ENCODE data around the gene KIF1B. TPM values are rescaled to one million over a fixed set of nuclear protein-coding genes. Genes with fewer than 3 reads are reported as not detected.

KIF1B gene, protein sequence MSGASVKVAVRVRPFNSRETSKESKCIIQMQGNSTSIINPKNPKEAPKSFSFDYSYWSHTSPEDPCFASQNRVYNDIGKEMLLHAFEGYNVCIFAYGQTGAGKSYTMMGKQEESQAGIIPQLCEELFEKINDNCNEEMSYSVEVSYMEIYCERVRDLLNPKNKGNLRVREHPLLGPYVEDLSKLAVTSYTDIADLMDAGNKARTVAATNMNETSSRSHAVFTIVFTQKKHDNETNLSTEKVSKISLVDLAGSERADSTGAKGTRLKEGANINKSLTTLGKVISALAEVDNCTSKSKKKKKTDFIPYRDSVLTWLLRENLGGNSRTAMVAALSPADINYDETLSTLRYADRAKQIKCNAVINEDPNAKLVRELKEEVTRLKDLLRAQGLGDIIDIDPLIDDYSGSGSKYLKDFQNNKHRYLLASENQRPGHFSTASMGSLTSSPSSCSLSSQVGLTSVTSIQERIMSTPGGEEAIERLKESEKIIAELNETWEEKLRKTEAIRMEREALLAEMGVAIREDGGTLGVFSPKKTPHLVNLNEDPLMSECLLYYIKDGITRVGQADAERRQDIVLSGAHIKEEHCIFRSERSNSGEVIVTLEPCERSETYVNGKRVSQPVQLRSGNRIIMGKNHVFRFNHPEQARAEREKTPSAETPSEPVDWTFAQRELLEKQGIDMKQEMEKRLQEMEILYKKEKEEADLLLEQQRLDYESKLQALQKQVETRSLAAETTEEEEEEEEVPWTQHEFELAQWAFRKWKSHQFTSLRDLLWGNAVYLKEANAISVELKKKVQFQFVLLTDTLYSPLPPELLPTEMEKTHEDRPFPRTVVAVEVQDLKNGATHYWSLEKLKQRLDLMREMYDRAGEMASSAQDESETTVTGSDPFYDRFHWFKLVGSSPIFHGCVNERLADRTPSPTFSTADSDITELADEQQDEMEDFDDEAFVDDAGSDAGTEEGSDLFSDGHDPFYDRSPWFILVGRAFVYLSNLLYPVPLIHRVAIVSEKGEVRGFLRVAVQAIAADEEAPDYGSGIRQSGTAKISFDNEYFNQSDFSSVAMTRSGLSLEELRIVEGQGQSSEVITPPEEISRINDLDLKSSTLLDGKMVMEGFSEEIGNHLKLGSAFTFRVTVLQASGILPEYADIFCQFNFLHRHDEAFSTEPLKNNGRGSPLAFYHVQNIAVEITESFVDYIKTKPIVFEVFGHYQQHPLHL (N-terminal part only)
- total RNA-seq: 18.2 and 27.4 TPM in 2 replicates

DNA sequence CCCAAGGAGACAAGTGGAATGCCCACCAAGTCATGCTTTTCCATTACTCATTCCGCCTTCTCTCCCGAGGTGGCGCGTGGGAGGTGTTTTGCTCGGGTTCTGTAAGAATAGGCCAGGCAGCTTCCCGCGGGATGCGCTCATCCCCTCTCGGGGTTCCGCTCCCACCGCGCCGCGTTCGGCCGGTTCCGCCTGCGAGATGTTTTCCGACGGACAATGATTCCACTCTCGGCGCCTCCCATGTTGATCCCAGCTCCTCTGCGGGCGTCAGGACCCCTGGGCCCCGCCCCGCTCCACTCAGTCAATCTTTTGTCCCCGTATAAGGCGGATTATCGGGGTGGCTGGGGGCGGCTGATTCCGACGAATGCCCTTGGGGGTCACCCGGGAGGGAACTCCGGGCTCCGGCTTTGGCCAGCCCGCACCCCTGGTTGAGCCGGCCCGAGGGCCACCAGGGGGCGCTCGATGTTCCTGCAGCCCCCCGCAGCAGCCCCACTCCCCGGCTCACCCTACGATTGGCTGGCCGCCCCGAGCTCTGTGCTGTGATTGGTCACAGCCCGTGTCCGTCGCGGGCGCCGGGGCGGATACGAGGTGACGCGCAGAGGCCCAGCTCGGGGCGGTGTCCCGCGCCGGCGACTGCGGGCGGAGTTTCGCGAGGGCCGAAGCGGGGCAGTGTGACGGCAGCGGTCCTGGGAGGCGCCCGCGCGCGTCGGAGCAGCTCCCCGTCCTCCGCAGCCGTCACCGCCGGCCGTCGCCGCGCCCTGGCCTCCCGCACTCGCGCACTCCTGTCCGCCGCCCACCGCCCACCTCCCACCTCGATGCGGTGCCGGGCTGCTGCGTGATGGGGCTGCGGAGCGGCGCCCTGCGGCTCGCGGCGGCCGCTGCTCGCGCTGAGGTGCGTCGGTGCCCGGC, at the start of gene KIF1B:
TSS of gene KIF1B (plus strand) at position 666 of the 906 bp plus-strand sequence. CDS start 21,759 bp downstream, outside the sequence.
- Histone ChIP-seq H3K36me3 (ENCODE audit: control insufficient read depth, insufficient read depth, low read length) (no peaks in the 10 kb centered on the region), H3K27me3 (ENCODE audit: control insufficient read depth, insufficient read depth, low read length) (no peaks in the 10 kb centered on the region), H3K4me3 (ENCODE audit: low read depth, low read length) (peak within 1 kb of the TSS; percentile 99)
- FAIRE-seq: no peak
- TF ChIP-seq, protein P1, sequence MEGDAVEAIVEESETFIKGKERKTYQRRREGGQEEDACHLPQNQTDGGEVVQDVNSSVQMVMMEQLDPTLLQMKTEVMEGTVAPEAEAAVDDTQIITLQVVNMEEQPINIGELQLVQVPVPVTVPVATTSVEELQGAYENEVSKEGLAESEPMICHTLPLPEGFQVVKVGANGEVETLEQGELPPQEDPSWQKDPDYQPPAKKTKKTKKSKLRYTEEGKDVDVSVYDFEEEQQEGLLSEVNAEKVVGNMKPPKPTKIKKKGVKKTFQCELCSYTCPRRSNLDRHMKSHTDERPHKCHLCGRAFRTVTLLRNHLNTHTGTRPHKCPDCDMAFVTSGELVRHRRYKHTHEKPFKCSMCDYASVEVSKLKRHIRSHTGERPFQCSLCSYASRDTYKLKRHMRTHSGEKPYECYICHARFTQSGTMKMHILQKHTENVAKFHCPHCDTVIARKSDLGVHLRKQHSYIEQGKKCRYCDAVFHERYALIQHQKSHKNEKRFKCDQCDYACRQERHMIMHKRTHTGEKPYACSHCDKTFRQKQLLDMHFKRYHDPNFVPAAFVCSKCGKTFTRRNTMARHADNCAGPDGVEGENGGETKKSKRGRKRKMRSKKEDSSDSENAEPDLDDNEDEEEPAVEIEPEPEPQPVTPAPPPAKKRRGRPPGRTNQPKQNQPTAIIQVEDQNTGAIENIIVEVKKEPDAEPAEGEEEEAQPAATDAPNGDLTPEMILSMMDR (IDR thresholded peaks at IDR 0.05; ENCODE audit: insufficient read depth, low read length, severe bottlenecking): peak; percentile 97
- DNase-seq (ENCODE audit: low read depth): peak; percentile 83

DNA sequence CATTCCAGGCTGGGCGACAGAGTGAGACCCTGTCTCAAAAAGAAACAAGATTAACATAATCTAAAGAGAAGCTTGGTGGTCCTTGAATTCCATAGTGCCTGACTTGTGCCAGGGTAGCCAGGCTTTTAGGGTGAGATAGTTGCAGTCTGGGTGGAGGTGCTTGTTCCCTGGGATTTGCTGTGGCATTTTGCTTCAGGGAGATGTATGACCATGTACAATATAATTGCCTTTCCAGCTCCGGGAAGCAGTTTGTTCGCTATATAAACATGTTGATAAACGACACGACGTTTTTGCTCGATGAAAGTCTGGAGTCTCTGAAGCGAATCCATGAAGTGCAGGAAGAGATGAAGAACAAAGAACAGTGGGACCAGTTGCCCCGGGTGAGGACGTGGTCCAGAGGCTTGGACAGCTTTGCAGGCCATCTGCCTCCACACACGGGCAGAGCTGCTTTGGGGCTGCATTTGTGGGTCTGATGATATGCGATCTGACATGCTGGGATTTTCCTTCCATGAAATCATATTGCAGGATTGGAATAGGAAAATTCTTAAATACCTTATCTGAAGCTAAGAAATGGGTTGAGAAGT, 49.4 kb upstream of the KIF1B start:
- H3K36me3 ChIP-seq (ENCODE audit: control insufficient read depth, insufficient read depth, low read length): peaks cover 12% of the 10 kb centered on the region
- TF ChIP-seq, protein P1 (IDR thresholded peaks at IDR 0.05; ENCODE audit: insufficient read depth, low read length, severe bottlenecking): no peak
- DNase-seq (ENCODE audit: low read depth): no peak
- FAIRE-seq: no peak
- no peaks in the 10 kb centered on the region for H3K27me3 ChIP-seq (ENCODE audit: control insufficient read depth, insufficient read depth, low read length)
- no peak overlapping the region for H3K4me3 ChIP-seq (ENCODE audit: low read depth, low read length)

DNA sequence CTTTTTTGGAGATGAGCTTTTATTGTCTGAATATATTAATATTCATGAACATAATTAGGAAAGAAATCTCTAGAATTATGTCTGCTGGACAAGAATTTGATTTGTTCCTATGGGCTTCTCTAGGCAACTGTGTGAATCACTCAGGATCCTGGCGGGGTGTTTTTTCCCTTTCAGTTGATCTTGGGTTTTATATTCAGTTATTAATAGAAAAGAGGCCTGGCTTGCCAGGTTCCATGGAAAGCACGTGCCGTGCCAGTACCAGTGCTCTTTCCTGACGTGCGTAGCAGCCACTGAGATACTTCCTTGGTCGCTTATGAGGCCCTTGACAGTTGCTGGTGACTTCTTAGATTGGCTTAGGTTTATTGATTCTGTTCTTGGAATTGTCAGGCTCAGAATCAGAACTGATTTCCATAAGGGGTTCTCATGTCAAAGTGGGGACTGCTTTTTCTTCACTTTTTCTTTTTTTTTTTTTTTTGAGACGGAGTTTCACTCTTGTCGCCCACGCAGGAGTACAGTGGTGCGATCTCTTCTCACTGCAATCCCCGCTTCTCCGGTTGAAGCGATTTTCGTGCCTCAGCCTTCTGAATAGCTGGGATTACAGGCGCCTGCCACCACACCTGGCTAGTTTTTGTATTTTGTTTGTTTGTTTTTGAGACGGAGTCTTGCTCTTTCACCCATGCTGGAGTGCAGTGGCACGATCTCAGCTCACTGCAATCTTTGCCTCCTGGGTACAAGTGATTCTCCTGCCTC, 48.7 kb upstream of the KIF1B start:
- FAIRE-seq (no peak), DNase-seq (ENCODE audit: low read depth) (no peak)
- Histone ChIP-seq H3K4me3 (ENCODE audit: low read depth, low read length) (no peak overlapping the region), H3K36me3 (ENCODE audit: control insufficient read depth, insufficient read depth, low read length) (peaks cover 13% of the 10 kb centered on the region), H3K27me3 (ENCODE audit: control insufficient read depth, insufficient read depth, low read length) (no peaks in the 10 kb centered on the region)
- TF ChIP-seq, protein P1 (IDR thresholded peaks at IDR 0.05; ENCODE audit: insufficient read depth, low read length, severe bottlenecking): no peak

DNA sequence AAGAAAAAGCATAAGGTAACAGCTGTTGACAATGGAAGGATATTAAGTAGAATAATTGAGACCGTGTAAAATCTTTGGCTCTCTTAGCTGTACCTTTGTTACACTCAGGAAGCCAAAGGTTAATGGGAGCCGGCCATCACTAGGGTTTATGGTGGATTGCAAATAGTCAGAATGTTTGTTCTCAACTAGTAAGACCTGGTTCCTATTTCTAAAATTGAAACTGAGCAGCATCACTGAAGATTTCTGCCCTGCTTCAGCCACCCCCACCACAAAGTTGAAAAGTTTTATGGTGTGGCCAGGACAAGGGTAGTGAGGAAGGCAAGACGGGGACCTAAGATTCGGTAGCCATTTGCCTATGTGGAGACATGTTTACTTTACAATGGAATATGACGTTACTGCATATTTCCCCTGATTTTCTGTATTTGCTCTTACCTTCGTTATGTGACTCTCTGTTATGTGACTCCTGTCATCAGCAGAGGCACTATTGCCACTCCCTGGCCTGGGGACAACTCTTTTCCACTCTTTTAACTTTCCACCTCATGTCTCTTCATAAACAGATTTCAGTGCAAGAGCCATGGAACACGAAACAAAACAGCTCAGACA, 41.4 kb upstream of the KIF1B start:
- TF ChIP-seq, protein P1 (IDR thresholded peaks at IDR 0.05; ENCODE audit: insufficient read depth, low read length, severe bottlenecking): no peak
- no peak for DNase-seq (ENCODE audit: low read depth)
- H3K36me3 ChIP-seq (ENCODE audit: control insufficient read depth, insufficient read depth, low read length): peaks cover 14% of the 10 kb centered on the region
- H3K4me3 ChIP-seq (ENCODE audit: low read depth, low read length): no peak overlapping the region
- FAIRE-seq: no peak
- H3K27me3 ChIP-seq (ENCODE audit: control insufficient read depth, insufficient read depth, low read length): no peaks in the 10 kb centered on the region
